ENCODE results near the gene DLX4.
A peak's percentile ranks its signal among the peaks of the same experiment; 100 is the strongest.

The DLX4 gene

DNA sequence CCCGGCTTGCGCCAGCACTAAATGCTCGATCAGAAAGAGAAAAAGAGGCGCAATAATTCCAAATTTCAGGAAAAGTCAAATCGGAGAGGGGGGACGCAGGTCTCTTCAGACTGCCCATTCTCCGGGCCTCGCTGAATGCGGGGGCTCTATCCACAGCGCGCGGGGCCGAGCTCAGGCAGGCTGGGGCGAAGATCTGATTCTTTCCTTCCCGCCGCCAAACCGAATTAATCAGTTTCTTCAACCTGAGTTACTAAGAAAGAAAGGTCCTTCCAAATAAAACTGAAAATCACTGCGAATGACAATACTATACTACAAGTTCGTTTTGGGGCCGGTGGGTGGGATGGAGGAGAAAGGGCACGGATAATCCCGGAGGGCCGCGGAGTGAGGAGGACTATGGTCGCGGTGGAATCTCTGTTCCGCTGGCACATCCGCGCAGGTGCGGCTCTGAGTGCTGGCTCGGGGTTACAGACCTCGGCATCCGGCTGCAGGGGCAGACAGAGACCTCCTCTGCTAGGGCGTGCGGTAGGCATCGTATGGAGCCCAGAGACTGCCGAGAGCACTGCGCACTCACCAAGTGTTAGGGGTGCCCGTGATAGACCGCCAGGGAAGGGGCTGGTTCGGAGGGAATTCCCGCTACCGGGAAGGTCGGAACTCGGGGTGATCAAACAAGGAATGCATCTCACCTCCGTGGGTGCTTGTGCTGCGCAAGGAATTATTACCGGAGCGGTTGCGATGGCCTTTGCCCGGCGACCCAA lies 4.0 kb upstream of the DLX4 start:
- TF ChIP-seq, protein P1, sequence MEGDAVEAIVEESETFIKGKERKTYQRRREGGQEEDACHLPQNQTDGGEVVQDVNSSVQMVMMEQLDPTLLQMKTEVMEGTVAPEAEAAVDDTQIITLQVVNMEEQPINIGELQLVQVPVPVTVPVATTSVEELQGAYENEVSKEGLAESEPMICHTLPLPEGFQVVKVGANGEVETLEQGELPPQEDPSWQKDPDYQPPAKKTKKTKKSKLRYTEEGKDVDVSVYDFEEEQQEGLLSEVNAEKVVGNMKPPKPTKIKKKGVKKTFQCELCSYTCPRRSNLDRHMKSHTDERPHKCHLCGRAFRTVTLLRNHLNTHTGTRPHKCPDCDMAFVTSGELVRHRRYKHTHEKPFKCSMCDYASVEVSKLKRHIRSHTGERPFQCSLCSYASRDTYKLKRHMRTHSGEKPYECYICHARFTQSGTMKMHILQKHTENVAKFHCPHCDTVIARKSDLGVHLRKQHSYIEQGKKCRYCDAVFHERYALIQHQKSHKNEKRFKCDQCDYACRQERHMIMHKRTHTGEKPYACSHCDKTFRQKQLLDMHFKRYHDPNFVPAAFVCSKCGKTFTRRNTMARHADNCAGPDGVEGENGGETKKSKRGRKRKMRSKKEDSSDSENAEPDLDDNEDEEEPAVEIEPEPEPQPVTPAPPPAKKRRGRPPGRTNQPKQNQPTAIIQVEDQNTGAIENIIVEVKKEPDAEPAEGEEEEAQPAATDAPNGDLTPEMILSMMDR (conservative IDR thresholded peaks at IDR 0.05), result no peak
- no peak overlapping the region for H3K27ac ChIP-seq

DNA sequence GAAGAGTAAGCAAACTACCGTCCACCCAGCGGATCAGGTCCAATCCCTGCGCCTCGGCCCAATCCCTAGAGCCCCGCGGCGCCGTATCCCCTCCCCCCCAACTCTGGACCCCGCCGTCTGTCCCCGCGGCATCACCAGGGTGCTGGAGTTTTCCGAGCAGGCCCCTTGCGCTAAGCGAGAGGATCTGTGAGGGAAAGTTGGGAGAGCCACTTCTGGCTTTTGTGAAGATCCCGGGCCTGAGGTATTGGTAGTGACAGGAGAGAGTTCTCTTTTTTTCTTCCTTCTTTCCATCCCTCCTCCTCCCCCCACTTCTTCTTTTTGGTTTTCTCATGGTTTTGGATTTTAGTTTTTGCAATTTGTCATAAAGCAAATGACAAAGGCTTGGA lies 3.5 kb upstream of the DLX4 start:
- no peak overlapping the region for H3K27ac ChIP-seq
- TF ChIP-seq, protein P1 (conservative IDR thresholded peaks at IDR 0.05), result no peak

DNA sequence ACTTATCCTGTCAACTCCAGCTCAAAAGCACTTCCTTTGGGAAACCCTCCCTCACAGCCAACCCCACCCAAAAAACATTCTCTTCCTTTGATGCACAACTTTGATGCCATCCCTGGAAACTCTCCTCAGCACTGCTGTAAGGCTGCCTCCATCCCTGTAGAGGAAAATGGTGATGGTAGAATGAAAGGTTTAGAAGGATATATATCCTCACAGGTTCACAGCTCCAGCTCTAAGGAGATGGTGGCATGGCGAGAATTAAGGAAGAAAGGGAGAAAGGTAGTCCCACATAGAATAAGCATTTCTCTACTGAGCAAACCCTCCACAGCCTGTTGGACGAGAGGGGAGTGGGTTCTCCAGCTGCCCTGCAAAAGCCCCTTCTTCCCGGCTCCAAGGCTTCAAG lies 2.2 kb upstream of the DLX4 start:
- TF ChIP-seq, protein P1 (conservative IDR thresholded peaks at IDR 0.05), result no peak
- H3K27ac ChIP-seq, result no peak overlapping the region

DNA sequence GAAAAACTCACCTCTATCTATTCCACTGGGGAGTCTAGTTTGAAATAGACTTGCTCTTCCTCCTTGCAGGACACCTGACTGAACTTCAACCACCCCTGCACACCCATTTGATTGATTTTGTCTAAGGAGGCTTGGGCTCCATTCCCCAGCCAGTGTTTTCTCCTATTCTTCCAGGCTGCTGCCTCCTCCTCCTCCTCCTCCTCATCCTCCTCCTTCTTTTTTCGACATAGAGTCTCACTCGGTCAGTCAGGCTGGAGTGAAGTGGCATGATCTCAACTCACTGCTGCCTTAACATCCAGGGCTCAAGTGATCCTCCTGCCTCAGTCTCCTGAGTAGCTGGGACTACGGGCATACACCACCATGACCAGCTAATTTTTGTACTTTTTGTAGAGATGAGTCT lies 1.8 kb upstream of the DLX4 start:
- TF ChIP-seq, protein P1 (conservative IDR thresholded peaks at IDR 0.05), result no peak

DNA sequence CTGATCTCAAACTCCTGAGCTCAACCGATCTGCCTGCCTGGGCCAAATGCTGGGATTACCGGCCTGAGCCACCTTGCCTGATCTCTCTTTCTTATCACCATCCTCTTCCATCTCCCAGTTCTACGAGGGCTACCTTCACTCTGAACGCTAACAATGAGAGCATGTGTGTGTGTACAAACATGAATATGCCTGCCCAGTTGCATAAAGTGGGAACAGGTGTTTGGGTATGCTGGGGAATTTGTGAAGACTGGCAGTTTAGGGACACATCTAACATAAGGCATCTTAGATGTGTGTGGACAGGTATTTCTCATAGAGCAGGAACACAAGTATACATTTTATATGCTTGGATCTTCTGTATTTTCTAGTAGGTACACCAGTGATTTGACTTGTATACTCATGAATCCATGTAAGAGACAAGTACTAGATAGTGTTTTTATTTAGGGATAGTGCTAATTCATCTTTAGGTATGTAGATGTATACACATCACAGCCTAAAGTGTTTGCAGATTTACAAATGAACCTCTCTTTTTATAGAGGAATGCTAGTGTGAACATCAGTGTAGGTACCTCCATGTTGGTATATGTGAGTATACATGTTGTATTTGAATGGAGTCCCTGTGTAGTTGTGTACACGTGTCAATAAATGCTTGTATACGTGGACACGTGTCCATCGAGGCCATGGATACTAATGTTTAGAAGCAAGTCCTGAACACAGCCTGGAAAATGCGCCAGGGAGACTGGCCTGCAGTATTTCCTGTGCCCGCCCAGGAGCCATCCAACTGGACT lies 1.2 kb upstream of the DLX4 start:
- TF ChIP-seq, protein P1 (conservative IDR thresholded peaks at IDR 0.05), result no peak

More for the DNA sequence above, 1.8 kb upstream of the DLX4 start:
- H3K27ac ChIP-seq, result no peak overlapping the region

DNA sequence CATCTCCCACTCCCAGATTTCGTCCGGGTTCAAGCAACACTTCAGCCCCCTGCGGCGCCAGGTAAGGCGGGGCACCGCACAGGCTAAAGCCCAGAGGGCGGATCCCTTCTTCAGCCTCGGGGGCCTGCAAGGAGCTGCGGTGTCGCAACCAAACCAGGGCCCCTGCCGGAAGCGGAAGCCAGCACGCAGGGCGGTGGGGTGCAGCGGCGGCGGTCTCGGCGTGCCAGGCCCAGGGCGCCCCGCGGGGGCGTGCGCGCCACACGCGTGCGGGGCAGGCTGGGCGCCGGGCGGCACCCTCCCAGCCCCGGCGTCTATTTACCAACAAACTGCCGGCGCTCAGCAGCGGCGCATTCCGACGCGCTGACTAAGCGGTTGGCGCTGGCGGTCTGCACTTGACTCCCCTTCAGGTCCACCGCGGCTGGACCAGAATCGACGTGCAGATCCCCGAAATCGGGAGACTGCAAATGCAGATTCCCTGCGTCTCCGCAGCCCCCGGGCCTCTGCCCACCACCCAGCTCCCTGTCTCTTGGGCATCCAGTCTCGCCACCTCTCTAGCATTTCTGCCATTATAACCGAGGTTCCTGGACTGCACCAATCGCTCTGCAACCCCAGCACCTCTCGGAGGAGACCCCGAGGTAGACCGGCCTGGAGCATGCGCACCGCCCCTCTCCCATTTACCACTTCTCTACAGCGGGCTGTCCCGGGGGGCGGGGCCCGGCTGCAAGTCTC lies 421 bp upstream of the DLX4 start:
- TF ChIP-seq, protein P1 (conservative IDR thresholded peaks at IDR 0.05), result no peak

More for the DNA sequence above, 1.2 kb upstream of the DLX4 start:
- H3K27ac ChIP-seq, result peak overlapping the region; percentile 65; the same call in 1 of the 2 replicates

More for the DNA sequence above, 421 bp upstream of the DLX4 start:
- peak overlapping the region; percentile 65; the same call in 1 of the 2 replicates for H3K27ac ChIP-seq
